K562 (cell line): ENCODE results near the gene CCDC69. TPM values are rescaled to one million over a fixed set of nuclear protein-coding genes. Genes with fewer than 3 reads are reported as not detected.
A peak's percentile ranks its signal among the peaks of the same experiment; 100 is the strongest.

Source experiments
- ATAC-seq: fragments of 200-7000 bp; cut with Tn5 transposase; 3 replicates; pipeline ENCODE4 v1.9.1; 2020; ENCODE audit warnings: moderate library complexity
- BruUV-seq: library from RNA; stranded (reverse); fragments of 400-500 nt; replicated peaks from 2 replicates; lab custom pipeline; 2021; lab: Mats Ljungman, UMichigan
- CTCF ChIA-PET: fragments of 300-600 bp; formaldehyde crosslinking; extraction: SDS; loops from one replicate; lab custom pipeline; 2021; ENCODE audit warnings: low intra/inter-chr PET ratio; lab: Yijun Ruan, JAX
- POLR2A ChIA-PET: fragments of 300-600, 350-650 bp; sonication (Branson Sonifier 250); formaldehyde crosslinking; extraction: SDS; loops from one replicate; lab custom pipeline; 2021; ENCODE audit warnings: antibody characterized with exemption, inconsistent platforms; lab: Yijun Ruan, JAX
- DNase-seq, 4 experiments: peaks; one replicate each; pipeline versions ENCODE4 v3.0.0 to v3.0.0-alpha.2; 2011 to 2018; ENCODE audit warnings: low spot score in 3 of 4, mixed read lengths in 3 of 4; ENCODE audit errors: extremely low read depth in 1 of 4
- FAIRE-seq: peaks from 2 replicates; lab custom pipeline; 2011; peaks lifted over from hg19 to GRCh38; lab: Jason Lieb, UNC
- H2AFZ ChIP-seq: 2 replicates; pipeline ENCODE4 v1.6.0; 2011; ENCODE audit warnings: low read depth, low read length, control low read depth, inconsistent platforms
- H3K27ac ChIP-seq: fragments of 200-600 bp; 3 replicates; pipeline ENCODE4 v1.8.0; 2011; ENCODE audit warnings: low read depth, mild to moderate bottlenecking, control low read depth, inconsistent platforms, low read length, moderate library complexity, mixed read lengths; ENCODE audit errors: extremely low read depth
- H3K27me3 ChIP-seq, 2 experiments: fragments of 300-600 bp in 1 of 2; 2 replicates in 1 of 2; 3 replicates in 1 of 2; pipeline versions ENCODE4 v1.6.0 to v1.8.0; 2011; ENCODE audit warnings: inconsistent platforms in 2 of 2, low read length in 2 of 2, mild to moderate bottlenecking in 1 of 2, mixed read lengths in 1 of 2, moderate library complexity in 1 of 2; ENCODE audit not compliant: control insufficient read depth in 2 of 2, insufficient read depth in 2 of 2
- H3K36me3 ChIP-seq: fragments of 300-600 bp; 3 replicates; pipeline ENCODE4 v1.8.0; 2011; ENCODE audit warnings: mild to moderate bottlenecking, low read length, inconsistent platforms; ENCODE audit not compliant: control insufficient read depth, insufficient read depth
- H3K4me1 ChIP-seq, 2 experiments: fragments of 200-600 bp in 1 of 2; replicated peaks in 1 of 2; 2 replicates in 1 of 2; 3 replicates in 1 of 2; pipeline versions ENCODE4 v1.5.1 to v1.8.0; 2011; ENCODE audit warnings: inconsistent platforms in 2 of 2, low read length in 2 of 2, mild to moderate bottlenecking in 1 of 2, mixed read lengths in 1 of 2, moderate library complexity in 1 of 2; ENCODE audit not compliant: control insufficient read depth in 2 of 2, insufficient read depth in 2 of 2
- H3K4me2 ChIP-seq: 2 replicates; pipeline ENCODE4 v1.6.1; 2011; ENCODE audit warnings: low read length, control low read depth, inconsistent platforms, mixed read lengths; ENCODE audit not compliant: insufficient read depth
- H3K4me3 ChIP-seq: fragments of 200-600 bp; sonication (generic), shearing (Covaris generic); 2 replicates; pipeline ENCODE4 v1.5.1; 2016; ENCODE audit warnings: control low read depth, inconsistent platforms
- H3K79me2 ChIP-seq: fragments of 200-600 bp; 3 replicates; pipeline ENCODE4 v1.8.0; 2011; ENCODE audit warnings: low read length, inconsistent platforms; ENCODE audit not compliant: control insufficient read depth, insufficient read depth
- H3K9ac ChIP-seq, 2 experiments: 2 replicates each; pipeline versions ENCODE4 v1.6.0 to v1.6.1; 2011; ENCODE audit warnings: low read depth in 2 of 2, low read length in 2 of 2, control low read depth in 1 of 2, inconsistent platforms in 1 of 2, mild to moderate bottlenecking in 1 of 2, mixed read lengths in 1 of 2; ENCODE audit not compliant: insufficient read depth in 1 of 2
- H3K9me1 ChIP-seq: one replicate; pipeline ENCODE4 v1.6.0; 2011; ENCODE audit warnings: inconsistent platforms, mild to moderate bottlenecking, low read length, moderate library complexity; ENCODE audit not compliant: control insufficient read depth, insufficient read depth
- H3K9me3 ChIP-seq: replicated peaks from 2 replicates; pipeline ENCODE4 v1.5.1; 2011; ENCODE audit warnings: low read depth, low read length, inconsistent platforms; ENCODE audit not compliant: control insufficient read depth, insufficient read depth
- H4K20me1 ChIP-seq: replicated peaks from 2 replicates; pipeline ENCODE4 v1.6.1; 2011; ENCODE audit warnings: low read length, inconsistent platforms, mixed read lengths; ENCODE audit not compliant: control insufficient read depth, insufficient read depth
- WGBS: fragments of 100-300 bp; shearing (Covaris generic); methylation state at CpG from one replicate; pipeline ENCODE4 v1.1.6; 2016; ENCODE audit warnings: low coverage, mixed read lengths; ENCODE audit not compliant: insufficient coverage; ENCODE audit errors: missing lambda C conversion rate; 5-methylcytosine and 5-hydroxymethylcytosine counted together
- in situ Hi-C: fragments of 300-500 bp; cut with MboI; formaldehyde crosslinking; loops from 4 replicates; pipeline ENCODE4 v1.15.0; 2018; ENCODE audit warnings: inconsistent platforms, mixed read lengths
- intact Hi-C: fragments of 100-400 bp; cut with micrococcal nuclease; formaldehyde crosslinking; loops from 2 replicates; pipeline ENCODE4 v1.14.2; 2022
- polyA plus RNA-seq, 8 experiments: library from polyadenylated mRNA; depleted of rRNA in 4 of 8; stranded (reverse) in 5 of 8; unstranded in 3 of 8; fragments of >200 nt; fragmentation: Nextera tagmentation in 2 of 8; fragmentation: Illumina TruSeq in 1 of 8; extraction: Ambion mirVana in 2 of 8; extraction: Trizol in 1 of 8; gene quantifications; 2 replicates each; pipeline versions ENCODE4 v1.2.1 to v1.2.3, GENCODE V29; 2011 to 2014; ENCODE audit warnings: inconsistent platforms in 1 of 8, missing spikeins in 1 of 8
- total RNA-seq, 7 experiments: library from RNA; depleted of rRNA in 6 of 7; stranded (reverse); fragments of >200 nt in 6 of 7; fragmentation: Illumina TruSeq in 2 of 7; extraction: Trizol in 2 of 7; gene quantifications; 2 replicates each; pipeline versions ENCODE4 v1.2.1 to v1.2.3, GENCODE V29; 2011 to 2021; ENCODE audit warnings: low replicate concordance in 1 of 7
- TF ChIP-seq, protein P1 (sequence below): fragments of 250-450 bp; sonication (Bioruptor Pico); IDR thresholded peaks from 2 replicates; pipeline ENCODE4 v1.5.0; 2020; ENCODE audit warnings: mild to moderate bottlenecking

CCDC69 gene
- total and polyA plus RNA-seq, 9 of the 15 experiments (the other 6 are each of a cell fraction or from before 2014, with no cell fraction given), result 0.65 to 12.2 (median 7.6) TPM

DNA sequence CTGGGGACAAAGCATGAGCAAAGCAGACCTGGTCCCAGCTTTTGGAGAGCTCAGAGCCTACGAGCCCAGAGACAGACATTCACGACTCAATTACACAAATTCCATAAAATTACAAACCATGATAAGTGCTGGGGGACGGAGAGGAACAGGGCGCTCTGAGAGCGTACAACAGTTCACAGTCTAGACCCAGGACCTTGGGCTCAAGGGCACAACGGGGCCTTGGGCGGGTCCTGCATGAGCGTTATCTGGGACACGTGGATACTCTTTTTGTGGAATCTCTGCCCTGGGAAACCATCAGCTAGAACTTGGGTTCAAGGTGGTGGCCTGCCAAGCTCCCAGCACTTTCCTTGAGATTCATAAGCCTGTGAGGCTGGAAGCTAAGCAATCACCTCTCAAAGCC lies 56.9 kb downstream of the CCDC69 start:
- Histone ChIP-seq H3K79me2 (no peaks in the 10 kb centered on the region), H3K27ac (no peak overlapping the region), H2AFZ (no peak overlapping the region), H4K20me1 (no peaks in the 10 kb centered on the region; the same call in 1 of the 2 replicates), H3K4me2 (no peak overlapping the region), H3K36me3 (no peaks in the 10 kb centered on the region), H3K4me3 (no peak overlapping the region), H3K9ac (0 out of 4 replicates have a peak overlapping the region, but pooled peaks of 1 of the 2 experiments have one; percentile 4), H3K9me3 (no peaks in the 10 kb centered on the region), H3K27me3 (peaks cover 4 to 11% of the 10 kb centered on the region in 2 experiments; a peak in 3 of 5 replicates), H3K4me1 (no peaks in the 10 kb centered on the region), H3K9me1 (no peaks in the 10 kb centered on the region)
- ATAC-seq (no peak), FAIRE-seq (no peak), DNase-seq (no peak)
- 20% methylated on average over 9 of the region's 9 CpGs for WGBS
- in situ Hi-C loops (no loop called here), intact Hi-C loops (loop anchor here (5.0 to 10.0 kb wide), 3 partner anchors 150 to 602 kb away; no protein-coding TSS in a partner anchor)
- POLR2A ChIA-PET, result interaction anchor here (0.6 to 1.3 kb wide), 5 partner anchors 9 to 52 kb away, joined by 3 to 10 read pairs (median 4); partner anchors contain the start of gene ANXA6
- no TSS peak for BruUV-seq
- CTCF ChIA-PET, result no interaction called here
- TF ChIP-seq, protein P1, sequence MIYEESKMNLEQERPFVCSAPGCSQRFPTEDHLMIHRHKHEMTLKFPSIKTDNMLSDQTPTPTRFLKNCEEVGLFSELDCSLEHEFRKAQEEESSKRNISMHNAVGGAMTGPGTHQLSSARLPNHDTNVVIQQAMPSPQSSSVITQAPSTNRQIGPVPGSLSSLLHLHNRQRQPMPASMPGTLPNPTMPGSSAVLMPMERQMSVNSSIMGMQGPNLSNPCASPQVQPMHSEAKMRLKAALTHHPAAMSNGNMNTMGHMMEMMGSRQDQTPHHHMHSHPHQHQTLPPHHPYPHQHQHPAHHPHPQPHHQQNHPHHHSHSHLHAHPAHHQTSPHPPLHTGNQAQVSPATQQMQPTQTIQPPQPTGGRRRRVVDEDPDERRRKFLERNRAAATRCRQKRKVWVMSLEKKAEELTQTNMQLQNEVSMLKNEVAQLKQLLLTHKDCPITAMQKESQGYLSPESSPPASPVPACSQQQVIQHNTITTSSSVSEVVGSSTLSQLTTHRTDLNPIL (CRISPR knock-in tag), result no peak
